Right hindlimb (tissue), 1 donor: ENCODE data around the gene DBNL.
"Not testable (repeated sequence)": the region's sequence is repeated elsewhere in the genome, so short reads cannot be mapped to it uniquely, and the experiment has no call there.

Source experiments
- DNase-seq: peaks from one replicate; pipeline ENCODE4 v3.0.0-alpha.2; 2018

DBNL gene

GRCh38 chr7:44044315-44045225 lies at the start of gene DBNL:
Gene DBNL (plus strand): TSS chr7:44044702. CDS start chr7:44044738, 36 bp downstream.
- DNase-seq, result peak; percentile 96

GRCh38 chr7:43997532-43997931 lies 47.0 kb upstream of the DBNL start, which contains the start of gene SPDYE1:
Gene SPDYE1 (plus strand): TSS chr7:43997897. CDS start chr7:43999950, 2,053 bp downstream.
- DNase-seq, result not testable (repeated sequence)

GRCh38 chr7:44012081-44012480 lies 32.4 kb upstream of the DBNL start:
- DNase-seq, result not testable (repeated sequence)

GRCh38 chr7:44015090-44015489 lies 29.4 kb upstream of the DBNL start:
- not testable (repeated sequence) for DNase-seq

GRCh38 chr7:44018857-44019807 lies 25.4 kb upstream of the DBNL start:
- DNase-seq, result peak; percentile 98

GRCh38 chr7:44019825-44020224 lies 24.7 kb upstream of the DBNL start:
- DNase-seq, result not testable (repeated sequence)

- not testable (repeated sequence) for DNase-seq
These were observed 22.4 kb upstream of the DBNL start for GRCh38 chr7:44022069-44022468.

- not testable (repeated sequence) for DNase-seq
These were observed 21.6 kb upstream of the DBNL start for GRCh38 chr7:44022796-44023467.

GRCh38 chr7:44029433-44029832 lies 15.1 kb upstream of the DBNL start:
- not testable (repeated sequence) for DNase-seq

GRCh38 chr7:44030029-44030428 lies 14.5 kb upstream of the DBNL start:
- not testable (repeated sequence) for DNase-seq

GRCh38 chr7:44031319-44031718 lies 13.2 kb upstream of the DBNL start:
- DNase-seq, result not testable (repeated sequence)

GRCh38 chr7:44032031-44032430 lies 12.5 kb upstream of the DBNL start:
- DNase-seq, result not testable (repeated sequence)

GRCh38 chr7:44033971-44034844 lies 10.3 kb upstream of the DBNL start:
- DNase-seq, result not testable (repeated sequence)

GRCh38 chr7:44036364-44036763 lies 8.1 kb upstream of the DBNL start:
- DNase-seq, result not testable (repeated sequence)

GRCh38 chr7:44037951-44038350 lies 6.6 kb upstream of the DBNL start:
- not testable (repeated sequence) for DNase-seq

- not testable (repeated sequence) for DNase-seq
These were observed 5.9 kb upstream of the DBNL start for GRCh38 chr7:44038553-44038952.

GRCh38 chr7:44038961-44039558 lies 5.4 kb upstream of the DBNL start:
- DNase-seq, result peak; percentile 84

GRCh38 chr7:44039800-44040492 lies 4.6 kb upstream of the DBNL start:
- not testable (repeated sequence) for DNase-seq

- not testable (repeated sequence) for DNase-seq
These were observed 4.0 kb upstream of the DBNL start for GRCh38 chr7:44040493-44040891.

- DNase-seq, result no peak
These were observed 2.3 kb upstream of the DBNL start for GRCh38 chr7:44042221-44042620.
